Cardiac fibroblast (primary cell): ENCODE results near the gene RELA.

Experiments
- DNase-seq, 2 donors: peaks; one replicate each; pipeline versions ENCODE4 v3.0.0 to v3.0.0-alpha.2; 2010; ENCODE audit warnings: low read depth in 2 of 2
- H3K4me3 ChIP-seq, 2 donors: replicated peaks in 1 of 2; 1 replicate in 1 of 2; 2 replicates in 1 of 2; pipeline ENCODE4 v1.5.1; 2011; ENCODE audit warnings: low read depth in 2 of 2, low read length in 2 of 2, mild to moderate bottlenecking in 2 of 2, moderate library complexity in 1 of 2
- CTCF ChIP-seq: IDR thresholded peaks from one replicate; pipeline ENCODE4 v1.5.1; 2011; ENCODE audit warnings: low read depth, mild to moderate bottlenecking, low read length, inconsistent platforms

RELA gene

GRCh38 chr11:65703846-65704245 lies 41.1 kb upstream of the RELA start:
- H3K4me3 ChIP-seq = no peak overlapping the region
- DNase-seq = no peak
- TF ChIP-seq CTCF = no peak

GRCh38 chr11:65701686-65702085 lies 39.0 kb upstream of the RELA start:
- no peak for TF ChIP-seq CTCF
- no peak overlapping the region for H3K4me3 ChIP-seq

GRCh38 chr11:65700399-65700798 lies 37.7 kb upstream of the RELA start:
- DNase-seq = no peak
- no peak for TF ChIP-seq CTCF
- no peak overlapping the region for H3K4me3 ChIP-seq

More at GRCh38 chr11:65701686-65702085, 39.0 kb upstream of the RELA start:
- no peak for DNase-seq

DNA sequence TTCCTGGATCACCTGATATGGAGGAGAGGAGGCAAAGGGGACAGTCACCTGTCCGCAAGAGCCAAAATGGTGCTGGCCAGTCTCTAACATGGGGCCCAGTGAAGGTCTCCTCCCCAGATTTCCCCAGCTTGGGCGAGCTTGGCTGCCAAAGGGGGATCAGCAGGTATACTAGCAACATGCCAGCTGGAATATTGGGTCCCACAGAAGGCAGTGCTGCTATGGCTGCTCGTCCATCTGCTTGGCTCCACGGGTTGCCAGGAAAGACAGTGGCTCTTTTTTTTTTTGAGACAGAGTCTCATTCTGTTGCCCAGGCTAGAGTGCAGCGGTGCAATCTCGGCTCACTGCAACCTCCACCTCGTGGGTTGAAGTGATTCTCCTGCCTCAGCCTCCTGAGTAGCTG lies 36.6 kb upstream of the RELA start:
- DNase-seq = no peak
- no peak overlapping the region for H3K4me3 ChIP-seq
- TF ChIP-seq CTCF = no peak

DNA sequence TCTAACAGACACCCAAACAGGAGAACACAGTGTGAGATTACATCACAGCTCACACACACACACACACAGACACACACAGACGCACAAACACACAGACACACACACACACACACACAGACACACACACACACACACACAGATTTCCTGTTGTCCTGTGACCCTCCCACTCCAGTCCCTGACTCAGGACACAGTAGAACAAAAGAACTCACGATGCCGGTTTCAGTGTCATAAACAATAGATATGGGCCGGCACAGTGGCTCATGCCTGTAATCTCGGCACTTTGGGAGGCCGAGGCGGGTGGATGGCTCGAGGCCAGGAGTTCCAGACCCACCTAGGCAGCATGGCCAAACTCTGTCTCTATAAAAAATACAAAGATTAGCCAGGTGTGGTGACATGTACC lies 35.5 kb upstream of the RELA start:
- H3K4me3 ChIP-seq = no peak overlapping the region
- DNase-seq = peak in 1 of 2 donors; percentile 70
- TF ChIP-seq CTCF = no peak

DNA sequence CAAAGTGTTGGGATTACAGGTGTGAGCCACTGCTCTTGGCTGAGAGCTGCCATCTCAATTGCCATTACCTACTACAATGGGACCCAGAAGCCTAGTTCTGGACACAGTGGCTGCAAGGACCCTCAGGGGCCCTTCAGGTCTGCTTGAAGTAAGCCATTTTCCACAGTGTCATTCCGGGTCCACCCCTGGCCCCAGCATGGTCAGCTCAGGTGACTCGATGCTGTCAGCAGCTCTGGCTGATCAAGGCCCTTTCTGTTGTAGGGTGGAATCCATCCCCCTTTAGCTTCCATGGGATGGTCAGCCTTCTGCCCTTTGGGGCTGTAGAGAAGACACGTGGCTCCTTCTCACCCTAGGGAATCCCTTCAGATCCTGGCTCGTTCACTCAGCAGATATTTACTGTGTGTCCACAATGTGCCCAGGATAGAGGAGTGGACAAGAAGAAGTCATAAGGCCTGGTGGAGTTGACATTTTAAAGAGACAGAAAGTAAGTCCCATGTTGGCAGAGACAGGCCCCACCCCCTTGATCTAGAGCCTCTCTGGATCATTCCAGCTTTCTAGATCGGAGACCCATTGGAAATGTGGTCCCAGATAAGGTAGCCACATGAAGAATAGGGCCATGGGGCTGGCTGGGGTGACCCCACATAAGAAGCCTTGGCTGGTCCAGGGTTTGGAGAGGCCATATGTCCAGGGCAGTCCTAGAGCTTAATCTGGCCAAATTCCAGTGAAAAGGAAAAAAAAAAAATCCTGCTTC lies 34.3 kb upstream of the RELA start:
- TF ChIP-seq CTCF = no peak
- no peak overlapping the region for H3K4me3 ChIP-seq
- DNase-seq = no peak
